GM21576 (cell line): Measurements from ENCODE around the gene HAO1.
"Not testable (repeated sequence)": the region's sequence is repeated elsewhere in the genome, so short reads cannot be mapped to it uniquely, and the experiment has no call there.

ENCODE experiments used
- ATAC-seq: cut with Tn5 transposase; IDR thresholded peaks from one replicate; pipeline ENCODE4 v1.9.1; 2021; ENCODE audit warnings: mild to moderate bottlenecking, moderate library complexity; ENCODE audit not compliant: unreplicated experiment

HAO1 gene

DNA sequence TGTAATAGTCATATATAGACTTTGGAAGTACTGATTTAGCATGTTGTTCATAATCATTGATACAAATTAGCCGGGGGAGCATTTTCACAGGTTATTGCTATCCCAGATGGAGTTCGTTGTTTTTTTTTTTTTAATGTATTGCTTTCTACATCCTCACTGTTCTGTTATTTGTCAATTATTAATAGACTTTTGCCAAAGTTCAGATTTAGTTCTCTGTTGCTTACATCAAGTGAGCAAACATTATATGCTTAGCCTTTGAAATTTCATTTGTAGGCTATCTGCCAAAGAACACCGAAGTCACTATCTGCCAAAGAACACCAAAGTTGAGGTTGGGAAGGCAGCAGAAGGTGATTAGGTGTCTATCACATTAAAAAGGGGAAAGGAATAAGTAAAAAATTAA lies at the start of gene HAO1:
Gene HAO1, minus strand, starts transcription at position 118 of the 400 bp plus-strand sequence. Its CDS starts 36 bp downstream, at position 82.
- no peak for ATAC-seq

DNA sequence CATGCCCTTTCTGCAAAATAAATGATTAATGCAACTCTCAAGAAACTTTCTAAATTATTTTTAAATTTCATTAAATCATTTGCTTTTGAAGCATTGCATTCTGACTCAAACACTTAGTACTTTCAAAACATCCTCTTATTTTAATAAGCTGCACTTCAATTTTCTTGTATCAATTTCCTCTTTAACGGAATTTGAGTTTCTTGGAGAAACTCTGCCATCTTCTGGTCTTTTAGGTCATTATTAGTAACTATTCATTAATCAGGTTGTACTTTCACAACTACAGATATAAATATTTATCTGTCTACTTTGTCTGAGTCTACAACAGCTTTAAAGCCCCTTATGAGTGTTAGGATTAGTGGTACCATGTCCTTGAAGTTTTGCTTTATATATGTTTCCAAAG lies 49.1 kb upstream of the HAO1 start:
- ATAC-seq = no peak

DNA sequence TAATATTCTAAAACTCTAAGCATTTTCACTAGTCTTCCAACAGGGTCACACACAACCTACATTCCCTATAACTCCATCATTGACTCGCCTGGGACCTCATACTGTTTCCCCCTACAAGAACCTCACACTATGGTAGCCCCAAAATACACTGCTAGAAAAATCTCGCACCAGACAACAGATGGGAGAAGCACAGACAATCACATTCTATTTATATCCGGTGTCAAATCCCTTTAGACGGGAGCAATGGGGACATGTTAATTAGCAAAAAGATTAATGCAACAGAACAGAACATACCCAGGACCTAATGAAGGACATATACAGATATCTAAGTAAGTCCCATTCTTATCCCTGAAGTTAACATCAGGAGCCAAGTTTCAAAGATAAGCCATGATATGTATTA lies 45.7 kb upstream of the HAO1 start:
- no peak for ATAC-seq

DNA sequence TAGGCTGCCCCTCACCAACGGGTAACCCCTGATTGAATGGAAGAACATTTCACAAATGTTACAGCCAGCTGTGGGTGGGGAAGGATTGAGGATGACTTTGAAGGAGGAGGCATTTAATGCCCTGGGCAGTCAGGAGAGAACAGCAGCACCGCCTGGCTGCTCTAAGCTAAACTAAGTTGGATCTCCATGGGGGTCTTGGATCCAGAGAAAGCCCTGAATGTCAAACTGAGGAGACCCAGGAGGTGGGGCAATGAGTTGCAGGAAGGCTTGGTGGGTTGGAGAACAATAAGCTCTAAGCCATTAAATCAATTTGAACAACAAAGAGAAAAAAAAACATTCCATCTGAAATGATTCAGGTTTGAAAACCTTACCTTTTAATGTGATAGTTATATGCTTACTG lies 43.9 kb upstream of the HAO1 start:
- no peak for ATAC-seq

DNA sequence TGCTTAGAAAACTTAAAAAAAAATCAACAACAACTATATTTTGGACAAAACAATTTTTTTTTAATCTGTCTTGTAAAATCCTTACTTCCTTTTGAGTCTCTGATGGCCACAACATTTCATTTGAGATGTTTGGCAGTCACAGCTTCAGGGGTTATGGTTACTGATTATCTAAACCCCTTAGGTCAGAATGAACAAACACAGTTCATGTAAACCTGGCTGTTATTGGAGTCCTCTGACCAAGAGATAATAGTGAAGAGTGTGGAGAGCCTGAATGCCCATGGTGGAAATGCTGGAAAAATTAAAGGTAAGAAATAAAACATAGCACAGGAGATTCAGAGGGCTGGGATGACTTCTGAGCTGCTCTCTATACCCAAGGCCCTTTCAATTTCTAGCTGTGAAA lies 41.1 kb upstream of the HAO1 start:
- no peak for ATAC-seq

DNA sequence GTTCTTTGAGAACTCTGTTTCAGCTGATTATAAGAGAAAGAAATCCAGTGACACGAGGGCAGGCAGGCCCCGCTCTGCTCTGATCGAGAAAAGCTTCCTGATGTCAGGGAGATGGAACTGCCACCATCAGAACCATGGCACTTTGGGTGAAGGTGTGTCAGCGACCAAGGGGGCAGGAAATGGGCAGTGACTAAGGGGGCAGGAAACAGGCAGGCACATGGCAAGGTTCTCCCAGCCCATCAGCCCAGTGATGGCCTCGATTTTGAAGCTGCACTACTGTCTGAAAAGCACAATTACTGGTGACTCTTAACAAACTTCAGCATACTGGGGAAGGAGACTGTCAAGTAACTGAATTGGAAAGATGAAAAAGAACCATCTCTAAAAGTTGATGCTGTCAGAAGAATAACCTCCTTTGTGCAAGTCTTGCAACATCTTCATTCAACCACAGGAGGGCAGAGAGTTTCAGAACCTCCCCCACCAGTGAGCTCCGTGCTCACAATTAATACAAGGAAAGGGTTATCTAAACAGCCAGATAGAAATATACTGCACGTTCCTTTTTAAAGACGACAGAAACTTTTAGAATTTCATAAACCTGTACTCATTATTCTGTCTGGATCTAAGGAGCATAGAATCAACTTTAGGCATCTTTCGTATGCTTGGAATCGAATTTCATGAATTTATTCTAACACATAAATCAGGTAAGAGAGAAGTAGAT lies 40.2 kb upstream of the HAO1 start:
- peak; percentile 82 for ATAC-seq

DNA sequence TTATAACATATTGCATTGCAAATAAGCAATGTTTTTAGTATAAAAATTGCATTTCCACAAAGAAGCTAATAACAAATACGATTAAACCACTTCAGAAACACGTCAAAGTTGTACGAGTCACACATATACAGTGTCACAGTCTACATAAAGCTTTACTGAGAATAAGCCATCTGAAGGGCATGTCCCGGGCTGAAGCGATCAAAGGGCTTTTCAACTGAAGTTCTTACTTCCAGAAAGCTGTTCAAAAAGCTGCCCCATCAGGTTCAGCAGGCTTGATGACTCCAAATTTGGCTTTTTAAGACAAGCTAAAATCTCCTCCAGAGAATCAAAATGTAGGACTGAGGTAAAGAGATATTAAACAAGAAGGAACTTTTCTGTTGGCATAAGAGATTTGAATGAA lies 37.5 kb upstream of the HAO1 start:
- ATAC-seq = no peak

DNA sequence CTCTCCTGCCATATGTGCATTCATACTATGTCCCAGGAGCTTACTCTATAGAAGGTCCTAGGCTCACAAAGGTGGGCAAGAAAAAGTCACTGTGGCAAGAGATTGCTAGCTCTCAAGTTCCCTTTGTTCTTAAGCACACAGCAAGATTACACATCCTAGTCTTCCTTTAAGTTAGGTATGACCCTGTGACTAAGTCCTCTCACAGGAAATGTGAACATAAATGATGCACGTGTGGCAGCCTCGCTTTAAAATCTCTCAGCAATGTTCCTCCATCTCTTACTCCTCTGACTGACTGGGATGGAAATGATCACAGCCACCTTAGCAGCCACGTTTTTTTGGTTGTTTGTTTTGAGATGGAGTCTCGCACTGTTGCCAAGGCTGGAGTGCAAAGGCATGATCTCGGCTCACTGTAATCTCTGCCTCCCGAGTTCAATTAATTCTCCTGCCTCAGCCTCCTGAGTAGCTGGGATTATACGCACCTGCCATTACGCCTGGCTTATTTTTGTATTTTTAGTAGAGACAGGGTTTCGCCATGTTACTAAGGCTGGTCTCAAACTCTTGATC lies 35.7 kb upstream of the HAO1 start:
- no peak for ATAC-seq

DNA sequence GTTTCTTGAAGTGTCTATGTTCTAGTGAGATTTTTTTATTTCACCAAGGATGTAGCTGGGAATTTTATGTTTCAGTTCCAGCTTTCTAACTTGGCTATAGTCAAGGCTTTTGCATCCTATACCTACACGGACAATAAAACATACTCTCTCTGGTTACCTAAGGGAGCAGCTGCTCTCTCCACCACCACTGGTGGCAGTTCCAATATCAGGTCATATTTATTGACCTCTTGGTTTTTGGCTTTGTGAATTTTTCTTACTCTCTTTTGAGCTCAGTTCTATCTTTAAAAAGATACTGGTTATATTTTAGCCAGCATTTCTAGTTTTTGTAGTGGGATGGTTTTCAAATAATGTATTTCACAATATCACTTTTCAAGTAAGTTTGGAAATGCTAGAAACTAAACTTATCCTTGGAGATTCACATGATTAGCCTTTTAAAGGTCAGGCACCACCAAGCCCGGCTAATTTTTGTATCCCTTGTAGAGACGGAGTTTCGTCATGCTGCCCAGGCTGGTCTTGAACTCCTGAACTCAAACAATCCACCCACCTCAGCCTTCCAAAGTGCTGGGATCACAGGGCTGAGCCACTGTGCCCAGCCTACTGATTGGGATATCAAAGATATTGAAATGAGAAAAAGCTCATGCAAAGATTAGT lies 34.7 kb upstream of the HAO1 start:
- ATAC-seq = no peak

DNA sequence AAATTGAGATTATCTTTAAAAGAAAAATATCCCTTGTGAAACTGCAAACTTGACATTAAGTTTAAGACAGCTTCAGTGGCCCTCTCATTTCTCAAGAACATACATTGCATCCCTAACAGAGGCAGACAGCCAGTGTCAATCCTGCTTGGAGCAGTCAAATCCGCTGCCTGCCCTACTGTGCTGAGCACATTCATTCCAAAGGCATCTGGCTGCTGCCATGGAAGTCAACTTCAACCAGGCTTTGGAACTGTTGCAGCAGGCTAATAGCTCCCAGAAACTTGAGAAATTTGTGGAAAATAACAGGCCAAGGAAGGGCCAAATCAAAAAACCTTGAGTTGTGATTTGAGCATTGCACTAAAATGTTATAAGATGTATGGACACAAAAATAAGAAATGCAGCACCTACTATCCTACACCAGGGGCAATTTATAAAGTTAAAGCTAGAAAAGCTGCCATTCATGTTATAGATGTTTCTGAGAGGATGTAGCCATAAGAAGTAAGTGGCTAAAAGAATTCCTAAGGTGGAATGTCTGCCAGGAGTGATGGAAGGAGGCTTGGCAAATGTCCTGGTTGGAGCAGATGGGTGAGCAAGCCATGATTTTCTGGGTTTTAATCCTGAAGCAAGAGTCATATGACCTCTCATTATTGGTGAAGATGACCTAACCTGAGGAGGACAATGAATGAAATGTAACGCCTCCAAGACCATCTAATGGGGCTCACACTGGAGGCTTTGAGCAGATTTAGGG lies 31.4 kb upstream of the HAO1 start:
- ATAC-seq = no peak

DNA sequence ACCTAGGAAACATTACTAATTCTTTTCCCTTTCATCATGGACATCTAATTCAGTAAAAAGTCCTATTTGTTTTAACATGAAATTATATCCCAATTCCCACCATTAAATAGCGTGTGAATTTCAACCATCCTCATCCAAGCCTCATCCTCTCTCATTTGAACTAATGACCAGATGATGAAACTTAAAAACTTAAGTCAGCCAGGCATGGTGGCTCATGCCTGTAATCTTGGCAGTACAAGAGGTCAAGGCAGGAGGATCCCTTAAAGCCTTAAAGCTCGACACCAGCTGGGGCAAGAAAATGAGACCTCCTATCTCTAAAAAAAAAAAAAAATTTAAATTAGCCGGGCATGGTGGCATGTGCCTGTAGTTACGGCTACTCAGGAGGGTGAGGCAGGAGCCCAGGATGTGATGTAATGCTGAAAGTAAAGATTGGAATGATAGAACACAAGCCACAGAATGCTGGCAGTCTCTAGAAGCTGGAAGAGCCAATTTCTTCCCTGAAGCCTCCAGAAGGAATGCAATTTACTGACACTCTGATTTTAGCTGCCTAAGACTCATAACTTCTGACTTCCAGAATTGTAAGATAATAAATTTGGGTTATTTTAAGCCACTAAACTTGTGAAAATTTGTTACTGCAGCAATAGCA lies 27.1 kb upstream of the HAO1 start:
- ATAC-seq = no peak

DNA sequence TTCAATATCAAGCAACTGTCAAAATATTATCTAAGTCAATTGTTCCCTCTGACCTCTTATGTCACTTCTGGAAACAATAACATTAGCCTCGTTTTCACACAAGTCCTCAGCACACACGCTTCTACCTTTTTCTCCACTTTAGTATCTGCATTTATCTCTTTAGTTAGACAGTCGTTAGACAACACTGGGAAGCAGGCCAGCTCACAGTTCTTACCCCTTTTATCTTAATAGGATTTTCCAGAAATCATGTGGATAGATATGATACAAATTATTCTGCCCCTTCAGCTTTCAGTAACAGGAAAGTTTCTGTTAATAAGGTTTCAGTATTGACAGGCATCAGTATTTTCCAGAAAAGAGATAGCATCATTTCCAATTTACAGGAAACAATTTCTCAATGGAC lies 25.9 kb upstream of the HAO1 start:
- no peak for ATAC-seq

DNA sequence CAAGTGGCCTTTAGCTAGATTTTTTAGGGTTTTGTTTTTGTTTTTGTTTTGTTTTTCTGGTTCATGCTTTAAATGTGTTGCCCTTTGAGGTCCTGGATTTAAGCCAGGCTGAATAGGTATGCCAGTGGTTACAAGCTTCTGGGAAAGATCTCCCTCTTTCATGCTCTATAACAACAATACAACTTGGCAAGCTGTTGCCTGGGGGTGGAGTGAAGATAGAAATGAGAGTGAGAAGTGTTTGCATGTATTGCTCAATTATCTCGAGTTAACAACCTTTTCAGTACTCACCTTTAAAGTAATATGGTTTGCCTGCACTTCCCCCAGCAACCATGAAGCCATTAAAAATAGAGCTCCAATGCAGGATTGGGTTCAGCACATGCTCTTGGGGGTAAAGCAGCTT lies 19.2 kb upstream of the HAO1 start:
- no peak for ATAC-seq

DNA sequence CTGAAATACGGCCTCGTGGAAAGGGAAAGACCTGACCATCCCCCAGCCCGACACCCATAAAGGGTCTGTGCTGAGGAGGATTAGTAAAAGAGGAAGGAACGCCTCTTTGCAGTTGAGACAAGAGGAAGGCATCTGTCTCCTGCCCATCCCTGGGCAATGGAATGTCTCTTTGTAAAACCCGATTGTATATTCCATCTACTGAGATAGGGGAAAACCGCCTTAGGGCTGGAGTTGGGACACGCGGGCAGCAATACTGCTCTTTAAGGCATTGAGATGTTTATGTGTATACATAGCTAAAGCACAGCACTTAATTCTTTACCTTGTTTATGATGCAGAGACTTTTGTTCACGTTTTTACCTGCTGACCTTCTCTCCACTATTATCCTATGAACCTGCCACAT lies 16.3 kb upstream of the HAO1 start:
- not testable (repeated sequence) for ATAC-seq

DNA sequence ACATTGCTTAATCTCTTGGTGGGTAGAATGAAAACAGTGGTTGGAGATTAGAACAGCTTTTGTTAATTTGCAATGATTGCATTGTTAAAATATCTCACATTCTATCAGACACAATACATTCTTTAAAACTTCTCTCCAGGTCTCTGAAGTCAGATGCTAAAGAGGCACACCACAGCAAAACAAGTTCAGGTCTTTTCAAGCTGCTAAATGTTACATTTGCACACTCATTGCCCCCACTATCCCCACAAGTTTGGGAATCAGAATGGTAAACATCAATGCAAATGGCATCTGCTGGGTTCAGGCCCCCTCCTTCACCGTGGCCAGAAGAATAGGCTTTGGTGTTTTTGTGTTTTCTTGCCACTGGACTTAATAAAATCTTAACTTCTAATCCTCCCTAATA lies 10.1 kb upstream of the HAO1 start:
- no peak for ATAC-seq

DNA sequence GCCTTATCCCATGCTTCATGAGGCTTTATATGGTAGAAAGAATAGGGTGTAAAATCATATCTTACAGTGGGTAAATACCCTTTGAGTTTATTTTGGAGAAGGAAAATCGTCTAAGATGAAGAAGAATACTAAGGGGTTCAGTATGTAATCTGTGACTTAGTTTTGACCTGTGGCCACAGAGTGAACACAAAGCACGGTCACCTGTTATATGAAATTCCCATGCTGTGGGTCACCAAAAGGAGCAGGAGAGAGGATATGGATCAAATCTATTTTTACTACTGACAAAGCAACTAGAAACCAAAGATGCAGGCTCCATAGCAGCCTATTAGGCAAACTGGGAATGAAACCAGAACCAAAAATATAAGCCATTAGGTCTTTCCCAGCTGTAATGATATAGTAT lies 3.6 kb upstream of the HAO1 start:
- ATAC-seq = no peak

DNA sequence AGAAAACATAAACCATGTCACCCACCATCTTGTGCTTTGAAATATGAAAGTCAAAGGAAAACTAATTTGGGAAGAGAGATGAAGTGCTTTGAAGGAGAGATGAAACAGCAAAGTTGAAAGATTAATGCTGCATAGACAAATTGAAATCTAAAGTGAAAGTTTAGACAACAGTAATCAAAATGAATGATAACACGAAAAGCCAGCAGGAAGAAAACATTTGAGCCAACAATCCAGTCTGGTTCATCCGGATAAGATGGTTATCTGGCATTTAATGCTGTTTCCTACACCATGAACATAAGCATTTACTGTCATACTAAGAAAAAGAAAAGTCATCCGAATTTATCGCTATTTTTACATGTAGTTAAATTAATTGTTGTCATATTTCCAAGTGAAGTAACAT lies 595 bp downstream of the HAO1 start:
- no peak for ATAC-seq

DNA sequence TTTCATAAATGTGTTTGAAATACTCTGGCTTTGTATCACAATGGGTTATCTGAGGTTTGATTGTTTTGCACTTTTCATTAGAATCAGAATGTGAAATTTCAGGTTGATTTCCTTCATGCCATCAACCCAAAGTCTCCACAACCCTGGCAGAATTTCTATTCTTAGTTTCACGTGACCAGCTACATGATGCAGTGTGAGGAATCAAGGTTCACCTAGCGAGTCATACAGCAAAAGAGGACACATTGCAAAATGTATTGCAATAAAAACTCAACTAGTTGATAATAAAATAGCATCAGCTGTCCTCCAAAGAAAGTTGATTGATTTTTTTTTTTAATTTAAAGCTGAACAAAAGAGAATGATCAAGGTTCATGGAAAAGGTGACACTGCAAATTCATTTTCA lies 2.2 kb downstream of the HAO1 start:
- no peak for ATAC-seq

DNA sequence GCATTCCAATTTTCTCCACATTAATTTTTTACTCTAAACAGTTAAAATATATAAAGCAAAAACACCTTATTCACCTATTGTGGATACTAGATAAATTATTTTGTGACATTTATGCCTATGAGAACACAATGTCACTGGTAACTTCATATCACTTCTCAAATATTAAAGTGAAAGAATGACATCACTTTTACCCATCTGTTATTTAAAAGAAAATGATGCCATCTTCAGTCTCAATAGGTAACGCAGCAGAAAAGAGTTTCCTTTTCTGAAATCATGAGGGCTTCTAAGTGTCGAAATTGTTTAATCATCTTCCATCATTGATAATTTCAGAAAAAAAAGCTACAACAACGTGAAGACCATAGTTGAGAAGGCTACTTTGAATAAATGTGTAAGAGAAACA lies 2.9 kb downstream of the HAO1 start:
- no peak for ATAC-seq

DNA sequence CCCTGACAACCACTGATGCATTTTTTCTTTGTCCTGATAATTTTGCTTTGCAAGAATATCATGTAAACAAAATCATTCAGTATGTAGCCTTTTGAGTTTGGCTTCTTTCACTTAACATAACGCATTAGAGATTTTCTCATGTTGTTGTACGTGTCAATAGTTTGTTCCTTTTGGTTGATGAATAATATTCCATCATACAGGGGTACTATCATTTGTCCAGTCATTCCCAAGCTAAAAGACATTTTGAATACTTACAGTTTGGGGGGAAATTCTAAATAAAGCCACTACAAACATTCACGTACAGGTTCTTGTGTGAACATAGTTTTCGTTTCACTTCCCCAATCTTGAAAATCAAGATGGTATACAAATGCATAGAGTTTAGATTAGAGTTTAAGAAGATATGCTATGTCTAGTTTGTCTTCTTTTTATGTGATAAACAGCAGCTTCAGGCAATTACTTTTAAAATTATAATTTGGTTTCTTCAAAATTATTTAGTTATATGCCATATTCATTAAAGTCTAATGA lies 5.2 kb downstream of the HAO1 start:
- ATAC-seq = peak; percentile 84

DNA sequence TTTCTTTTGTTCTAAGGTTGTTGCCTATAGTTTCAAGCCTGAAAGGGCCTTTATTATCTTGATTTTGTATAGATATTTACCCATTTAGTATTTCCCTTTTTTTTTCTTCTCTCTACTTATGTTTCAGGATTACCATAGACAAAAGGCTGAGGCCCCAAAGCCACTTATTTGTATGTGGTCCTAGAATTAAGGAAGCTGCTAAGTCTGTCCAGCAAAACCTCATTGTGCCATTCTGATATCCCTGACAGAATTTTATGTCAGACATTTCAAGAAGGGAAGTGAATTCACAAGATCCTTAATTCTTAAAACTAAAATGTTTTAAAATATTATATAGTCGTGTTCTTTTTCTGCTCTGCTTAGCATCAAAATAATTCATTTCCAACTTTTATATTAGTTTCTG lies 6.9 kb downstream of the HAO1 start:
- ATAC-seq = no peak
